Measurements from ENCODE around the gene EGFLAM.

Gene EGFLAM

DNA sequence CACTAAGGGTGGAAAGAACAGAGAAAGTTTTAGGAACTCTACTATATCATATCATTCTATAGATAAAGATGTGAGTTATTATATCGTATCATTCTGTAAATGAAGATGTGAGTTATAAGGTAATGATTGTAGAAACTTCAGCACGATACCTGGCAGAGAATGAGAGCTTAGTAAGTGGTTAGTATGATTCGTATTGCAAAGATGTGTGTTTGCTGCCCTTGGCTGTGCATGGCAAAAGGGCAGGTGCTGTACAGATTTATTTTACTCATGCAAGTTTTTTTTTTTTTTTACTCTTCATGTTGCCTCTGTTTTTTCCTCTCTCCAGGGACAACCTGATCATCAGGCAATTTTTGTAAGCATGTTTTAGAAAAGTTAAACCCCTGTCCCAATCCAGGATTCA is 83.3 kb downstream of the EGFLAM start:
- H3K27me3 ChIP-seq (ENCODE audit: low read length) = no peaks in the 10 kb centered on the region

DNA sequence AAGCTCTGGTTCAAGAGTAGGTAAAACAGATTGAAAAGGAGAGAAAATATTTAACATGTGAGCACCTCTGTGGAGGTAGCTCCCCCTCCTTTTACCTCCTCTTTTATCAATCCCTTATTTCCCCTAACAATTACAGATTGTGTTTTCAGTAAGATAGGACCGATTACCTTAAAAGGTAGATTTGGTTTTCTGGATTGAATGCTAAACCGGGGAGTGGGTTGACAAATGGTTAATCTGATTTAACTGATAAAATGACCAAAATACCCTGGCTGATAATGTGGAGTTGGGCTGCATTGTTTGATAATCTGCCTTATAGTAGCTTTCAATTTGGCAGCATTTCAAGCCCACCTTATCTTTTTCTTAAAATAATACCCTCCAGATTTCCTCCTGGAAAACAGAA is 83.9 kb downstream of the EGFLAM start:
- TF ChIP-seq, protein P1, sequence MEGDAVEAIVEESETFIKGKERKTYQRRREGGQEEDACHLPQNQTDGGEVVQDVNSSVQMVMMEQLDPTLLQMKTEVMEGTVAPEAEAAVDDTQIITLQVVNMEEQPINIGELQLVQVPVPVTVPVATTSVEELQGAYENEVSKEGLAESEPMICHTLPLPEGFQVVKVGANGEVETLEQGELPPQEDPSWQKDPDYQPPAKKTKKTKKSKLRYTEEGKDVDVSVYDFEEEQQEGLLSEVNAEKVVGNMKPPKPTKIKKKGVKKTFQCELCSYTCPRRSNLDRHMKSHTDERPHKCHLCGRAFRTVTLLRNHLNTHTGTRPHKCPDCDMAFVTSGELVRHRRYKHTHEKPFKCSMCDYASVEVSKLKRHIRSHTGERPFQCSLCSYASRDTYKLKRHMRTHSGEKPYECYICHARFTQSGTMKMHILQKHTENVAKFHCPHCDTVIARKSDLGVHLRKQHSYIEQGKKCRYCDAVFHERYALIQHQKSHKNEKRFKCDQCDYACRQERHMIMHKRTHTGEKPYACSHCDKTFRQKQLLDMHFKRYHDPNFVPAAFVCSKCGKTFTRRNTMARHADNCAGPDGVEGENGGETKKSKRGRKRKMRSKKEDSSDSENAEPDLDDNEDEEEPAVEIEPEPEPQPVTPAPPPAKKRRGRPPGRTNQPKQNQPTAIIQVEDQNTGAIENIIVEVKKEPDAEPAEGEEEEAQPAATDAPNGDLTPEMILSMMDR (IDR thresholded peaks at IDR 0.05; ENCODE audit: insufficient read depth, low read length, poor library complexity, severe bottlenecking) = no peak
- TF ChIP-seq EZH2phosphoT487 (conservative IDR thresholded peaks at IDR 0.05; ENCODE audit: low read length) = no peak
- H3K27ac ChIP-seq (ENCODE audit: low read depth, low read length) = no peak overlapping the region
- no peaks in the 10 kb centered on the region for H3K27me3 ChIP-seq (ENCODE audit: low read length)
- no peaks in the 10 kb centered on the region for H3K36me3 ChIP-seq (ENCODE audit: low read length)
- H3K79me2 ChIP-seq (ENCODE audit: insufficient read depth, low read length) = no peaks in the 10 kb centered on the region
- H4K20me1 ChIP-seq (ENCODE audit: low read depth, low read length) = no peaks in the 10 kb centered on the region
- H2AFZ ChIP-seq (ENCODE audit: low read depth, low read length, severe bottlenecking) = no peak overlapping the region
- H3K4me3 ChIP-seq (ENCODE audit: insufficient read depth, low read length, poor library complexity, severe bottlenecking) = no peak overlapping the region
- no peak overlapping the region for H3K4me2 ChIP-seq (ENCODE audit: low read depth, low read length, poor library complexity, severe bottlenecking)
- no peaks in the 10 kb centered on the region for H3K9me2 ChIP-seq (replicated peaks; ENCODE audit: insufficient read depth, low read length)
- no peaks in the 10 kb centered on the region for H3K9me3 ChIP-seq (ENCODE audit: insufficient read depth, low read length)
- no peak overlapping the region for H3K9ac ChIP-seq (ENCODE audit: low read length)
- H3F3A ChIP-seq (ENCODE audit: insufficient read depth) = no peaks in the 10 kb centered on the region

More for the DNA sequence above, 83.3 kb downstream of the EGFLAM start:
- H3K4me2 ChIP-seq (ENCODE audit: low read depth, low read length, poor library complexity, severe bottlenecking) = no peak overlapping the region
- H3K9me2 ChIP-seq (replicated peaks; ENCODE audit: insufficient read depth, low read length) = no peaks in the 10 kb centered on the region
- no peak overlapping the region for H2AFZ ChIP-seq (ENCODE audit: low read depth, low read length, severe bottlenecking)
- H3K9me3 ChIP-seq (ENCODE audit: insufficient read depth, low read length) = no peaks in the 10 kb centered on the region
- H3K36me3 ChIP-seq (ENCODE audit: low read length) = no peaks in the 10 kb centered on the region
- TF ChIP-seq, protein P1 (IDR thresholded peaks at IDR 0.05; ENCODE audit: insufficient read depth, low read length, poor library complexity, severe bottlenecking) = no peak
- TF ChIP-seq EZH2phosphoT487 (conservative IDR thresholded peaks at IDR 0.05; ENCODE audit: low read length) = no peak
- H3F3A ChIP-seq (ENCODE audit: insufficient read depth) = no peaks in the 10 kb centered on the region
- H3K79me2 ChIP-seq (ENCODE audit: insufficient read depth, low read length) = no peaks in the 10 kb centered on the region
- H3K27ac ChIP-seq (ENCODE audit: low read depth, low read length) = no peak overlapping the region
- no peaks in the 10 kb centered on the region for H4K20me1 ChIP-seq (ENCODE audit: low read depth, low read length)
- no peak overlapping the region for H3K4me3 ChIP-seq (ENCODE audit: insufficient read depth, low read length, poor library complexity, severe bottlenecking)
- H3K9ac ChIP-seq (ENCODE audit: low read length) = no peak overlapping the region

DNA sequence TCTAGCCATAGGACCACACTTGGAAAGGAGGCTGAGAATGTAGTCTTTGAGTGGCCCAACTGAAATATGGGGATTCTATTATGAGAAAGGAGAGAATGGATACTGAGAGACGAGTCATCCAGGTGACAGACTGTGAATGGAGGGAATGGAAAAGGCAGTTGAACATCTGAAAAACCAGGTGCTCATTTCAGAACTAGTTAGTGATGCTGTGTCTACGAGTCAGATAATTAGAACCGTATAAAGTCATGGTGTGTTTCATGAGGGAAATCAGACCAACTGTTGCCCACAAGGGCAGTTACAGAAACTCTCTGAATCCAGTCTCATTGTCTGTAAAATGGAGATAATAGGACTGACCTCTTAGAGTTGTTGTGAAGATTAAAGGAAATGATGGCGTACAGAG is 86.5 kb downstream of the EGFLAM start:
- H3K4me2 ChIP-seq (ENCODE audit: low read depth, low read length, poor library complexity, severe bottlenecking) = no peak overlapping the region
- H3K36me3 ChIP-seq (ENCODE audit: low read length) = no peaks in the 10 kb centered on the region
- H3K9me3 ChIP-seq (ENCODE audit: insufficient read depth, low read length) = no peaks in the 10 kb centered on the region
- no peaks in the 10 kb centered on the region for H3K27me3 ChIP-seq (ENCODE audit: low read length)
- no peaks in the 10 kb centered on the region for H3K79me2 ChIP-seq (ENCODE audit: insufficient read depth, low read length)
- no peak overlapping the region for H3K9ac ChIP-seq (ENCODE audit: low read length)
- no peaks in the 10 kb centered on the region for H3F3A ChIP-seq (ENCODE audit: insufficient read depth)
- H4K20me1 ChIP-seq (ENCODE audit: low read depth, low read length) = no peaks in the 10 kb centered on the region
- H3K9me2 ChIP-seq (replicated peaks; ENCODE audit: insufficient read depth, low read length) = no peaks in the 10 kb centered on the region
- H3K4me3 ChIP-seq (ENCODE audit: insufficient read depth, low read length, poor library complexity, severe bottlenecking) = no peak overlapping the region
- H3K27ac ChIP-seq (ENCODE audit: low read depth, low read length) = no peak overlapping the region
- no peak for TF ChIP-seq EZH2phosphoT487 (conservative IDR thresholded peaks at IDR 0.05; ENCODE audit: low read length)
- TF ChIP-seq, protein P1 (IDR thresholded peaks at IDR 0.05; ENCODE audit: insufficient read depth, low read length, poor library complexity, severe bottlenecking) = no peak
- H2AFZ ChIP-seq (ENCODE audit: low read depth, low read length, severe bottlenecking) = no peak overlapping the region
